PC-3 (cell line): ENCODE results near the gene KRTAP9-8.

Experiments
- CTCF ChIP-seq: fragments of 300-600 bp; sonication (generic); conservative IDR thresholded peaks from 2 replicates; pipeline ENCODE4 v1.5.1; 2017; ENCODE audit warnings: antibody characterized with exemption, low read depth, mild to moderate bottlenecking, low read length
- EZH2 ChIP-seq: fragments of 300-600 bp; sonication (generic); IDR thresholded peaks from one replicate; pipeline ENCODE4 v1.6.1; 2017; ENCODE audit warnings: antibody characterized with exemption, mild to moderate bottlenecking, low read length; ENCODE audit not compliant: unreplicated experiment
- EZH2phosphoT487 ChIP-seq: fragments of 300-600 bp; sonication (generic); IDR thresholded peaks from 2 replicates; pipeline ENCODE4 v1.6.1; 2018; ENCODE audit warnings: mild to moderate bottlenecking, antibody characterized with exemption, low read length, borderline replicate concordance

DNA sequence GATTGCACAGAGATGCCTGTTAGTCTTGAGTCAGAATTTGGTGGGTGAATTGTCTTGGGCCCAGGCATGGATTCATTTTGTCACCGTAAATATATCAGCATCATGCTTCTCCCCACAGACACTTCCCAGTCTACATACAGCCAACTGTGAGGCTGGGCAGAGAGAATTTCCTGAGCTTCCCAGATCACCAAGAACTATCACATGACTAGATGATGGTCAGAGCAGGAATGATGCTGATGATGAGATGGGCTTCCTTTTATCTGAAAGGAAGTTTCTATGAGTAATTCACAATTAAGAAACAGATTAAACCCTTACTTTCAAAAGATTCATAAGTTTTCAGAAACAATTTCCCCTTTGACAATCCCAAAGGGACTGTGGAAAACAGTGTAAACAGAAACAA, 17.1 kb downstream of the KRTAP9-8 start:
- TF ChIP-seq CTCF (no peak), EZH2phosphoT487 (no peak), EZH2 (no peak)
